ENCODE measurements around the gene HSD3B7.

Gene HSD3B7

DNA sequence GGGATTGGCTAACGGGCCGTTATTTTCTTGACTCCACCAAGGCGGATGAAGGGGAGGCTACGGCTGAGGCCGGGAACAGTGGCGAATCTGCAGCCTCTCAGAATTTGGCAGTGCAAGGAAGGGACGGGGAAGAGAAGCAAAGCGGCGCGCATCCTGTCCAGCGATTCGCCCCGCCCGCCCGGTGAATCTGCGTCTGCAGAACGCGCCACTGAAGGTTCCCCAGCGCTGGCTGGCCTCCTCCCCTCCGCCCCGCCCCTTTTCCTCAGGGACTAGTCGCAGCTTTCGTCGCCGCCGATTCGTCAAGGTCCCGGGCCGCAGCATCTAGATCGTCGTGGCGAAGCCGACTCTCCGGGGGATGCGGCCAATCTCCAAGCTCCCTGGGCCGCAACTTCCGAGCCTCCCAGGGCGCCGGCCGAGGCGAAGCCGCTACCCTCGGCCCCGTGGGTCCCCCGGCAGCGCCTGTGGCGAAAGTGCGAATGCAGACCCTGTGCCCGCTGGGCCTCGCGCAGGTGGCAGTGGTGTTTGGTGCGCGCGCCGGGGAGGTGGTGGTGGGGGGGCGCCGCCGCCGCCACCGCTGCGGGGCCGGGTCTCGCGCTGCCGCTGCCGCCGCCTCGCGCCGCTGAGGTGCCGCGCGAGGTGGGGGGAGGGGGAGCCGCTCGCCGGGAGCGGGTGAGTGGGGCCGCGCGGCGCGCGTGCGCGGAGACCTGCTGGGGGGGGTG, 27.4 kb upstream of the HSD3B7 start, which contains the start of gene SETD1A:
Gene SETD1A (plus strand): TSS at position 299 of the 719 bp plus-strand sequence. CDS start 978 bp downstream, outside the sequence.
- DNase-seq: peak; percentile 91

DNA sequence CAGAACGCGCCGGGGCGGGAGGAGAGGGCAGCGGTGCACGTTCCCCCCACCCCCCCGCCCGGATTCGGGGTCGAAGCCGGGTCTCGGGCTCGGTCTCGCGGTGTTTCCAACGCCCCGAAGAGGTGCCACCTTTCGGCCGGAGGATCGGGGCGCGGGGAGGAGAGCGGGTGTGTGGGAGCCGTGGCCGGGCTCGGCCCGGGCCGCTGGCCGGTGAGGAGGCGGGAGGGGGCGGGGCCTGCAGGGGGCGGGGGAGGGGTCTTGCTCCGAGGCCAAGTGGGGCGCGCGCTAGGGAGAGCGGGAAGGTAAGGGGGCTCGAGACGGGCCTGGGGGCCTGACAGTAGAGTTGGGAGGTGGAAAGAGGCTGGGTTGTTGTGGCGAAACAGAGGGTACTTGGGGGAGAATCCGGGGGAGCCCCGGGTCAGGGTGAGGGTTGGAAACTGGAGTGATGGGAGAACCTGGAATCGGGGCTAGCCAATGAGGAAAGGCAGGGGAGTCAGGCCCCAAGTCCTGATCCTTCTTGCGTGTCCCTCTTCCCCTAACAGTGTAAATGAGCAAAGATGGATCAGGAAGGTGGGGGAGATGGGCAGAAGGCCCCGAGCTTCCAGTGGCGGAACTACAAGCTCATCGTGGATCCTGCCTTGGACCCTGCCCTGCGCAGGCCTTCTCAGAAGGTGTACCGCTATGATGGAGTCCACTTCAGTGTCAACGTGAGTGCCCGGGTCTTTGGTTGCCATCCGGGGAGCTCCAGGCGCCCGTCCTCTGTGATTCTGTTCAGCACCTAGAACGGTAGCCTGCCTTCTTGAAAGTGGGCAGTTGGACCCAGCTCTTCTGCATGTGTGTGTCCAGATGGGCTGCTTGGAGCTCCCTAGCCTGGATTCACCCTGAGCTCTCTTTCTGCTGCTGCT, 26.6 kb upstream of the HSD3B7 start:
- DNase-seq: peak; percentile 61

DNA sequence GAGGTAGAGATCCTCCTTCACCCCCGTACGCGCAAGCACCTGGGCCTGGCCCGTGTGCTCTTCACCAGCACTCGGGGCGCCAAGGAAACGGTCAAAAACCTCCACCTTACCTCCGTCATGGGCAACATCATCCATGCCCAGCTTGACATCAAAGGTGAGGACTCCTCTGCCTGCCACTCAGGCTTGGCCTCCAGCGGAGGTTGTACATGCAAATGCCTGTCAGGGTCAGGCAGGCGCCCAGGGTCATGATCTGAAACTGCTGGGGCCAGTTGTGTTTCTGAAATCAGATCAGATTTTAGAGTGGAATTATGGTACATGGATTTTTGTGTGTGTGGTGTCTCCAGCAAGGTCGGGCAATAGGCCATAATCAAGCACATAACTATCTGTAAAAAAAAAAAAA, 23.6 kb upstream of the HSD3B7 start:
- DNase-seq: no peak

DNA sequence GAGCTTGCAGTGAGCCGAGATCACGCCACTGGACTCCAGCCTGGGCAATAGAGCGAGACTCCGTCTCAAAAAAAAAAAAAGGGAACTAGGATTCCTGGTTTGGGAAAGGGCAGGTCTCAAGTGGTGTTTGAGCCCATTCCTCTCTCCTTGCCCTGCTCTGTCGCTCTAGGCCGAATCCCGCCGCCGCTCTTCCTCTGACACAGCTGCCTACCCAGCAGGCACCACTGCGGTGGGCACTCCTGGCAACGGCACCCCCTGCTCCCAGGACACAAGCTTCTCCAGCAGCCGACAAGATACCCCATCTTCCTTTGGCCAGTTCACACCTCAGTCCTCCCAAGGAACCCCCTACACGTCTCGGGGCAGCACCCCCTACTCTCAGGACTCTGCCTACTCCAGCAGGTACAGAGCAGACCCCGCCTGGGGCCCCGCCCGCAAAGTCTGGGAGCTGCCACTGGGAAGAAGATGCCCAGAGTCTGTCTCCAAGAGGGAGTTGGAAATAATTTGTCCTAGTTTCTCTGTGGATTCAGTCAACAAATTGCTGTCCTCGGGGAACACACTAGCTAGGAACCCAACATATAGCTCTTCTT, 21.0 kb upstream of the HSD3B7 start:
- DNase-seq: no peak

GRCh38 chr16:30964574-30965226, 20.3 kb upstream of the HSD3B7 start:
- DNase-seq: no peak

GRCh38 chr16:30965436-30965835, 19.6 kb upstream of the HSD3B7 start:
- no peak for DNase-seq

- no peak for DNase-seq
These were observed 18.9 kb upstream of the HSD3B7 start for GRCh38 chr16:30966033-30966619.

DNA sequence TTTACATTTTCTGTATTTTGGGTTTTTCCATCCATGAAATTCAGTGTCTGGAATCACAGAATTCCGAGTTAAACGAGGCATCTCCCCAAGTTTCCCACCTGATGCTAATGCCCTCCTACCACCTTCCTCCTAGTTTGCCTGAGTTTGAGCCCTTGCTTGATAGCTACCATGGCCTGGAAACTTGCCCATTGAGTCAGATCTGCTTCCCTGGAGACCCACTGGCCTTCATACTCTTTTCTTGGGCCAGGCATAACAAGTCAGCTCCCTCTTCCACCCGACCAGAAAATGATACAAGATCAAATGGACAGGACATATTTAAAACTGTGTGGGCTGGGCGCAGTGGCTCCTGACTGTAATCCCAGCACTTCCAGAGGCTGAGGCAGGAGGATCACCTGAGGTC, 17.2 kb upstream of the HSD3B7 start:
- DNase-seq: no peak

- DNase-seq: no peak
These were observed 15.7 kb upstream of the HSD3B7 start for GRCh38 chr16:30969246-30969842.

DNA sequence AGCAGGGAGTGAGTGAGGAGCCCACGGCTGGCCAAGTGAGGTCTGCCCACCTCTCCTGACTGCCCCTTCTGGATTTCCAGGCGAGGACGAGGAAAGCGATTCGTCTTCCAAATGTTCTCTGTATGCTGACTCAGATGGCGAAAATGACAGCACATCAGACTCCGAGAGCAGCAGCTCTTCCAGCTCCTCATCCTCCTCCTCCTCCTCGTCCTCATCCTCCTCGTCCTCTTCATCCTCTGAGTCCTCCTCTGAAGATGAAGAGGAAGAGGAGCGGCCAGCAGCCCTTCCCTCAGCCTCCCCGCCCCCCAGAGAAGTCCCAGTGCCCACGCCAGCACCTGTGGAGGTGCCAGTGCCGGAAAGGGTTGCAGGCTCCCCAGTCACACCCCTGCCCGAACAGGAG, 13.7 kb upstream of the HSD3B7 start:
- no peak for DNase-seq

GRCh38 chr16:30972872-30973271, 12.1 kb upstream of the HSD3B7 start:
- no peak for DNase-seq

DNA sequence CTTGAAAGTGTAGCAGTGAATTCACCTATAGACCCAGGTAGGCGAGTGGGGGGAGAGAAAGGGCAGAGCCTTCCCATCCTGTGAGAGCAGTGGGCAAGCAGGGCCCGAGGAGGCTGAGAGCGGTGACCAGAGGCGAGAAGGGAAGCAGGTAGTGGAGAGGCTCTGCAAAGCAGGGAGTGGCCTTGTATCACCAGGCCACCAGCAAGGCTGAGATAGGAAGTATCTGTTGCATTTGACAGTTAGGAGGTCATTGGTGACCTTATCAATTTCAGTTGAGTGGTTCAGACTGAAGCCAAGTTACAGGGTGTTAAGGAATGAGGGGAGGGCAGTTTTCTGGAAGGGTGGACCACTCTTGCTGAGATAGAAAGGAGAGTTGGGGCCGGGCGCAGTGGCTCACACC, 10.7 kb upstream of the HSD3B7 start:
- no peak for DNase-seq

DNA sequence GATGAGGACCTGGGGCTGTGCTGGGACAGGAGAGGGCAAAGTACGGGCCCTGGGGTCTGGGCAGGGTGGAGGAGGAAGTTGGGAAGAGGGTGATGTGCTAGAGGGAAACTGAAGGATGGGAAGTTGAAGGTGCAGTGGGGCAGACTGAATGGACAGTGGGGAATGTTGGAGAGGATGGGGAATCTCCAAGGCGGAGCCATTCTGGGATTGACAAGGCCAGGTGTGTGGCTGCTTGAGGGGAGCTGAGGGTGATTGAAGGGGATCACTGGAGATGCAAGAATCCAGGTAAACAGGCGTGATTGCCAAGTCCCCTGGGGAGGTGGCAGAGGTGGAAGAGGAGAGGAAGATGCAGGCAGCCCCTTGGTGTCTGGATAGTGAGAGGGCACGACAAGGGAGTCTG, 8.5 kb upstream of the HSD3B7 start:
- DNase-seq: no peak

DNA sequence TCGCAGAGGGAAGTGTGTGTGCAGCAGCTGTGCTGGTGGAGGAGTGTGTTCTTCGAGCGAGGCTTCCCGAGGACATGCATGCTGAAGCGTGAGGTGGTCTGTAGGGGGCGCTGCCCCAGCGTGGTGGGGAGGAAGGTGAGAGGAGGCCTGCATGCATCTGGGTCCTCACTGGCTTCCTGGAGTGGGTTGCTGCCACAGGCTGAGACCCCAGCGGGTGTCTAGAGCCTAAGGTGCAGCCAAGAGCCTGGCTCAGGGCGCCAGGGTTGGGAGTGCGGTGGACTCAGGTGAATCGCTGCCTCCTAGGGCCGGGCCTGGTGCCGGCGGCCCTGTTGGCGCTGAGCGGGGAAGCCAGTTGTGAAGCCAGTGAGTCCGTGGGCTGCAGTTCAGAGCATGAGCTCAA, 7.5 kb upstream of the HSD3B7 start:
- DNase-seq: no peak

DNA sequence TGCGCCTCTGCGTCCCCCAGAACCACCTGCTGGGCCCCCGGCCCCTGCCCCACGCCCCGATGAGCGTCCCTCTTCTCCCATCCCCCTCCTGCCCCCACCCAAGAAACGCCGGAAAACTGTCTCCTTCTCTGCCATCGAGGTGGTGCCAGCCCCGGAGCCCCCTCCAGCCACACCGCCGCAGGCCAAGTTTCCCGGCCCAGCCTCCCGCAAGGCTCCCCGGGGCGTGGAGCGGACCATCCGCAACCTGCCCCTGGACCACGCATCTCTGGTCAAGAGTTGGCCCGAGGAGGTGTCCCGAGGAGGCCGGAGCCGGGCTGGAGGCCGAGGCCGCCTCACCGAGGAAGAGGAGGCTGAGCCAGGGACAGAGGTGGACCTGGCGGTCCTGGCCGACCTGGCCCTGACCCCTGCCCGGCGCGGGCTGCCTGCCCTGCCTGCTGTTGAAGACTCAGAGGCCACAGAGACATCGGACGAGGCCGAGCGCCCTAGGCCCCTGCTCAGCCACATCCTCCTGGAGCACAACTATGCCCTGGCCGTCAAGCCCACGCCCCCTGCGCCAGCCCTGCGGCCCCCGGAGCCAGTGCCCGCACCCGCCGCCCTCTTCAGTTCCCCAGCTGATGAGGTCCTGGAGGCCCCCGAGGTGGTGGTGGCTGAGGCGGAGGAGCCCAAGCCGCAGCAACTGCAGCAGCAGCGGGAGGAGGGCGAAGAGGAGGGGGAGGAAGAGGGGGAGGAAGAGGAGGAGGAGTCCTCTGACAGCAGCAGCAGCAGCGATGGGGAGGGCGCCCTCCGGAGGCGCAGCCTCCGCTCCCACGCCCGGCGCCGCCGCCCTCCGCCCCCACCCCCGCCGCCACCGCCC, 5.6 kb upstream of the HSD3B7 start:
- no peak for DNase-seq

DNA sequence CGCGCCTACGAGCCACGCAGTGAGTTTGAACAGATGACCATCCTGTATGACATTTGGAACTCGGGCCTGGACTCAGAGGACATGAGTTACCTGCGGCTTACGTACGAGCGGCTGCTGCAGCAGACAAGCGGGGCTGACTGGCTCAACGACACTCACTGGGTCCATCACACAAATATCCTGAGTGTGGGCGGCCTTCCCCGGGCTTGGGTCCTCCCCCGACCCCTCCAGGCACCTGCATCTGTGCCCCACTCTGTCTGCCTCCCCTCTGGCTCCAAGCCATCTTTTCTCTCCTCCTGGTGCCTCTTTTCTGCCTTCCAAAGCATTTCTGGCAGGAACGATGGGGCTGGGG, 5.0 kb upstream of the HSD3B7 start:
- no peak for DNase-seq

- no peak for DNase-seq
These were observed 4.6 kb upstream of the HSD3B7 start for GRCh38 chr16:30980434-30980833.

DNA sequence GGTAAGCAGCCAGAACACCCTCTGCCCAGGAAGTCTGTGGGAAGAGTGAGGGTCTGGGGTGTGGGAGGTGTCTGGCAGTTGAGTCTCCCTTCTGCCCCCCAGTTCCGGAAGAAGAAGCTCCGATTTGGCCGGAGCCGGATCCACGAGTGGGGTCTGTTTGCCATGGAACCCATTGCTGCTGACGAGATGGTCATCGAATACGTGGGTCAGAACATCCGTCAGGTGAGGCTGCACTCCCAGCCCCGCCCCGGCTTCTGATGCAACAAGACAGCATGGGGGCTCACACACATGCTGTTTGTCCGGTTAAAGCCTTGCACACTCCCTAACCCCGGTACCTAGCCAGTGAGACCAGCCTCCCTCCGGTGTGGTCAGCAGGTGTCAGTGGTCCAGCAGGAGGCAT, 4.0 kb upstream of the HSD3B7 start:
- no peak for DNase-seq

DNA sequence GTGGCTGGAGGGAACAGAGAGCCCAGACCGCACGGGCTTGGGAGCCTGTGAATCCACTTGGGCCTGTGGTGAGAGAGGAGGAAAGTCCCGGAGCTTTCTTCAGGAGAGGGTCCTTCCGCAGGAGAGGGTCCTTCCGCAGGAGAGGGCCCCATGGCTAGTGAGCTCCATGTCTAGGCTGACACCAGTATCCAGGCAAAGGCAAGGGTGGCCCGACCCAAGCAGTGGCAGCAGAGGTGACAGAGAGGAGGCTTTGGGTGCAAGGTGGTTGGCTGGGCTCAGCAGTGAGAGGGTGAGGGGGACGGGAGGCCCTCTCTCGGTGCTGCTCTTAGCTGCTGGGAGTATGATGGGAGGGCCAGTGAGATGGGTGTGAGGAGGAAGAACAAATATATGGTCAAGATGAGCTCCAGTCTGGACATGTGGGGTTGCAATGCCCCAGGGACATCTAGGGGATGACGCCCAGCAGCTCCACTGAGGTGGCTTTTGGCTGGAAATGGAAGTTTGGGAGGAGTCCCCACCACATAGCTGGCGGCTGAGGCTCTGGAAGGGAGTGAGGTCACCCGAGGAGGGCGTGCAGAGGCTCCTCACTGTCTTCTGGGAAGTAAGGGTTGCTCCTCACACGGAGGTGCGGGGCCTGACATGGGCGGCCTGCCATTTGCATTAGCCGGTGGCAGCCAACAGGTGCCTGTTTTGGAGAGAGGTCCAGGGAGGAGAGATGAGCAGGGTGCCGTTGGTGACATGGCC, 2.3 kb upstream of the HSD3B7 start:
- no peak for DNase-seq

- DNase-seq: no peak
These were observed 1.6 kb upstream of the HSD3B7 start for GRCh38 chr16:30983289-30983889.
